HG03558 (cell line): ENCODE data around the gene ACTL6B.

ENCODE experiments used
- ATAC-seq: cut with Tn5 transposase; IDR thresholded peaks from one replicate; pipeline ENCODE4 v1.9.1; 2021; ENCODE audit warnings: moderate number of reproducible peaks; ENCODE audit not compliant: unreplicated experiment; ENCODE audit errors: extremely low read depth

Gene ACTL6B

GRCh38 chr7:100684534-100685042 is 28.3 kb upstream of the ACTL6B start:
- no peak for ATAC-seq

DNA sequence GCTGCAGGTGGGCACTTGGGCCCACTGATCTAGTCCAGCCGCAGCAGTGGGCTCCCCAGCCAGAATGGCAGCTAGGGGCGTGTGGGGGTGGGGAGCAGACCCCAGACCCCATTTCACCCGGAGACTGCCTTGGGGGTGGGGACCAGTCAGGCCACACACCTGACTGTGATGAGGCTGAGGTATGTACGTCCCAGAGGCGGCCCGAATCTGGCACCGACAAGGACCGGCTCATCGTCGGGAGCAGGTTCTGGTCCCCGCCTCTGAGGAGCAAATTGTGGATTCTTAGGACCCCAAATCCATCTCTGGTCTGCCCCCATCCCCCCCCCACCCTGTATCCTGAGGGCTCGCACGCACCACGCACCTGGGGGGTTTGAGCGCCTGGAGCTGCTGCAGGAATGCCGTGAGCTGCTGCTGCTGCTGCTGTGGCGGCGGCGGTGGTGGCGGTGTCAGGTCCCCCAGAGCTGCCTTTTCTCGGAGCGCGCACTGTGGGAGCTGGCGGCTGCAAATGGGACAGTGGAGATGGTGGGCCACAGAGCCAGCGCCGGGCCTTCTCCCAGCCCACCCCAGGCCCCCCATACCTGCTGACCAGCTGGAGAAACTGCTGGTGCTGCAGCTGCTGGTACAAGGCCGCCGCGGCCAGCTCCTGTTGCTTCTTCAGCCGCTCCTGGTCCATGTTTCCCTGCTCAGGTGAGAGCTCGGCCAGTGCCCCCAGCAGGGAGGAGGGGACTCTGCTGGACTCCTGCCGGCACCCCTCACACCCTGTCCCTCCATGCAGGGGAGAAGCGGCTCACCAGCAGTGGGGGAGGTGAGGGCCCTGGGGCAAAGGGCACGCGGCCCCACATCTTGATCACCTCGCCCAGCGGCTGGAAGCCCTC is 27.6 kb upstream of the ACTL6B start:
- ATAC-seq: no peak

DNA sequence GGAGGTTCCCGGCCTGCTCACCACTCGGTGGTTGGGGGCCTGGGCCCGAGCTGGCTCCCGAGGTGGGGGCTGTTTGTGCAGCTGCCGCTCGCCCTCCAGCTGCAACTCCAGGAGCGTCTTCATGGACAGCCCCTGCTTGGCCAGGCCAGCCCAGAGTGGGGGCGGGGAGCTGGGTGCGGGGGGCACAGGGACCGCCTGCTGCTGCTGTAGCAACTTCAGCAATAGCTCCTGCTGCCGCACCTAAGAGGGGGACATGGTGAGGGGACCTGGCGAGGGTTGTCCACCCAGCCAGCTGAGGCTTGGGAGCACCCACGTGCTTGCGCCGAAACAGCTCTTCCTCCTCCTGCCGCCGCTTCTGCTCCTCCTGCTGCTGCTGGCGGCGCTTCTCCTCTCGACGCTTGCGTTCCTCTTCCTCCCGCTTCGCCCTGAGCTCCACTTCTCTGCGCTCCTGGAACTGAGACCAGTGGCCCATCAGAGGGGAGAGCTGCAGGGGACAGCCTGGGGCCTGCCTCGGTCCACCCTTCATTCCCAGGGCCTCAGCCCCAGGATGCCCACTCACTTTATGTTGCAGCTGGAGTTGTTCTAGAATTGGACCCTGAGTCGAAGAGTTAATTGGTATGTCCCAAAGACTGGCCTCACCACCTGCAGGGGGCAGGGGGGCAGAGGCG is 26.9 kb upstream of the ACTL6B start:
- ATAC-seq: no peak

DNA sequence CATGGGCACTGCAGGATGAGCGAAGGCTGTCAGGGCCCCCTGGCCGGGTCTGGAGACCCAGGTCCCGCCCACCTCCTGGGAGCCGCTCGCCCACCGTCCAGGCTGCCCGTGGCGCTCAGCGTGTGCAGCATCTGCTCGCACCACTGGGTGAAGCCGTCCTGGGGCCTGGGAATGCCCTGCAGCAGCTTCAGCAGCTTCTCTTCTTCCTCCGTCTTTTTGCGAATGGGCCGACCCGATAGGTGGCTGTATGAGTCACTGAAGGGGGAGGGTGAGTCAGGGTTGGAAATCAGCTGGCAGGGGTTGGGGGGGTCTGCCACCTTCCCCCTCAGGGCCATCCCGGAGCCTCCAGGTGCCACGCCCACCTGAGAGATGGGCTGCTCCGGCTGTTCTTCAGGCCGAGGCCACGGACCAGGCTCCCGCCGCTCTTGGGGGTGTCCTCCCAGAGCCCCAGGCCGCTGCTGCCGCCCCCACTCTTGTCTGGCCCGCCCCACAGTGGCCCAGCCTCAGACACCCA is 26.0 kb upstream of the ACTL6B start:
- ATAC-seq: no peak

DNA sequence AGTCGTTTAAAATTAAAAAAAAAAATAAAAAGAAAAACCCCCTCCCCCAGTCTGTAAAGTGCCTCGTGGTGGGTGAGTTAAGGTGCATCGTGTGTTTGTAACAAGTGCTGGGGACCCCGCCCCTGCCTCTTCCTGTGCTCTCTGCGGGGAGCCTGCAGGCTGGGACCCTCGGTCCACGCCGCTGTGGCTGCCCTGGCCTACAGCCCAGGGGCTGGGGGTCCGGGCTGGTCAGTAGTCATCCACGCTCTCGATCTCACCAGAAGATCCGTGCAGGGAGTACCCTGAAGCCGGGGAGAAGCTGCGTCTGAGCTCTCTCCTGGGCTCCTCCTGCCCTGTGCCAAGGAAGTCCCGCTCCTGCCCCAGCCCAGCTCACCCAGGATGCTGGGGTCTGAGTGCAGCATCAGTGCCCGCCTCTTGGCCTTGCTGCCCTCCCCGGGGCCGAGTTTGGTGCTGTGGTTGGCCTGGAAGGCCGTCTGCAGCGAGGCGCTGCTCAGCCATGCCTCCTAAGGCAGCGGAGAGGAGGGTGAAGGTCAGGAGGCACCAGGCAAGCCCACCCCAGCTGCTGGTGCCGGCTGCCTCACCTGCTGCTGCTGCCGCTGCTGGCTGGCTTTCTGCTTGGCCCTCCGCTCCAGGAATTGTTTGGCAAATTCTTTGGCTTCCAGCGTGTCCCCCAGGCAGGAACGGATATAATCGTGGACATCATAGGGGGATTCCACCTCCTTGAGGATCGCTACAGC is 25.4 kb upstream of the ACTL6B start:
- no peak for ATAC-seq

GRCh38 chr7:100680576-100681271 is 24.5 kb upstream of the ACTL6B start:
- no peak for ATAC-seq

GRCh38 chr7:100679927-100680575 is 23.8 kb upstream of the ACTL6B start:
- no peak for ATAC-seq

DNA sequence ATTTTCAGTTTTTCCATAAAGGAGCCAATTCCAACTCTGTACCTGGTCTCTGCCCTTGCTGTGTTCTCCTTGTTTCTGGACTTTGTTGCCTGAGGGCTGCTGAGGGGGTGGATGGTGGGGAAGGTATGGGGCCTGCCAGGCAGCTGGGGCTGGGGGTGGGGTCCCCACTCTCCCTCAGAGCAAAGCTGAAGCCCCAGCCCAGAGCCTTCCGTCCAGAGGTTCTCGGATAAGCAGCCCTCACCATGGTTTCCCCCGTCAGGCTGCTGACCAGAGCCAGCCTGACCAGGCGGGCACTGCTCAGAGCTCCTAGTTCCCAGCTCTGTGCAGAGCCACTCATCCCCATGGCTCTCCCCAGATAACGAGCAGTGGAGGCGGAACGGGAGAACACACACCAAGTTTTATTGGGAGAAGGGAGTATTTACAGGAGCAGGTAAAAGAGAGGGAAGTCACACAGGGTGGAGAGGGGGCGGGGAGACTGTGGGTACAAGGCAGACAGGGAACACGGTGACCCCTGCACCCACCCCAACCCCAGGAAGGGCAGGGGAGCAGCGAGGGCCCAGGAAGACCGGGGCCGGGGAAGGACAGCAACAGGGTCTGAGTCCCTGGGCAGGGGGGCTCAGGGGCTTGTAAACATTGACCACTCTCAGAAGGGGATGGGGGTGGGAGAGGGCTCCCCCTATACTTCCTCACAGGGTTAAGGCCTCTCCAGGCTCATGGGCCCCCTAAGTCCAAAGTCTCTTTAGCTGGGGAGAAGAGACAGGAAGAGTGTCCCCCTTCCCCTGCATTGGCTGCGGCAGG is 23.1 kb upstream of the ACTL6B start:
- no peak for ATAC-seq

GRCh38 chr7:100678291-100678984 is 22.2 kb upstream of the ACTL6B start:
- no peak for ATAC-seq

- no peak for ATAC-seq
Measured at GRCh38 chr7:100677308-100678267, 21.3 kb upstream of the ACTL6B start.

DNA sequence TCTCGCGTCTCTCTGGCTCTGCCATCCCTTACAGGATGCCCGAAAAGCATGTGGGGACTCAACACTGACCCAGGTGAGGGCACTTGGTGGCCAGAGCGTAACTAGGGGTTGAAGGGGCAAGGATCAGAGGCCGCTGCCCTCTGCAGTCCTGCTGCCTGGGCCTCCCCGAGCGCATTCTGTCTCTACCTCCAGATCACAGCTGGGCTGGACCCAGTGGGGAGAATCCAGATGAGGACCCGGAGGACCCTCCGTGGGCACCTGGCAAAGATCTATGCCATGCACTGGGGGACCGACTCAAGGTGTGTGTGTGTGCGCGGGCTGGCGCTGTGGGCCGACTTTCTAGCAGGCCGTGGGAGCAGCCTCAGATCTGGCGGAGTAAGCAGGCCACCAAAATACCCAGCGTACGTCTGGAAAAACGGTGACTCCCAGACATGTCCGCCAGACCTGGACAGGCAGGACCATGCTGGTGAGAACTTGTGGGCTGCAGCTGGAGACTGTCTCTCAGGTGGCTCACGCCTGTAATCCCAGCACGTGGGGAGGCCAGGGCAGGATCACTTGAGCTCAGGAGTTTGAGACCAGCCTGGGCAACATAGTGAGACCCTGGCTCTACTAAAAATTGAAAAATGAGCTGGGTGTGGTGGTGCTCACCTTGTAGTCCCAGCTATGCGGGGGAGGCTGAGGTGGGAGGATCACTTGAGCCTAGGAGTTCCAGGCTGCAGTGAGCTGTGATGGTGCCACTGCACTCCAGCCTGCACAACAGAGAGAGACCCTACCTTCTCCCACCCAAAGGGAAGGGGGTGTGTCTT is 20.5 kb upstream of the ACTL6B start:
- ATAC-seq: no peak

- no peak for ATAC-seq
Measured at GRCh38 chr7:100675581-100676350, 19.5 kb upstream of the ACTL6B start.

DNA sequence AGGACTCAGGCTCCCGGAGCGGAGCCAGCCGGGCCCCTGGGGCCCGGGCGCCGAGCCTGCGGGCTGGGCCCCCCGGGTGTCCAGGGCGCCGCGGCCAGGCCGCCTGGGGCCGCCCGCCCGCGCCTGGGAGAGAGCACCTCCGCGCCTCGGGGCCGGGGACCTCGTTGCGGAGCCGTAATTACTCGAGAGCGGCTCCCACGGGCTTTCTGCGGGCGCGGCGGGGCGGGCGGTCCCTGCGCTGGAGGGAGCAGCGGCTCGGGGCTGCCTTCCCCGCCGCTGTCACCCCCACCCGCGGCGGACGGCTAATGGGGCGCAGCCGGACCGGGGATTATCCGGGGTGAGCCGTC is 18.8 kb upstream of the ACTL6B start:
- ATAC-seq: no peak

GRCh38 chr7:100674411-100675104 is 18.3 kb upstream of the ACTL6B start:
- no peak for ATAC-seq

DNA sequence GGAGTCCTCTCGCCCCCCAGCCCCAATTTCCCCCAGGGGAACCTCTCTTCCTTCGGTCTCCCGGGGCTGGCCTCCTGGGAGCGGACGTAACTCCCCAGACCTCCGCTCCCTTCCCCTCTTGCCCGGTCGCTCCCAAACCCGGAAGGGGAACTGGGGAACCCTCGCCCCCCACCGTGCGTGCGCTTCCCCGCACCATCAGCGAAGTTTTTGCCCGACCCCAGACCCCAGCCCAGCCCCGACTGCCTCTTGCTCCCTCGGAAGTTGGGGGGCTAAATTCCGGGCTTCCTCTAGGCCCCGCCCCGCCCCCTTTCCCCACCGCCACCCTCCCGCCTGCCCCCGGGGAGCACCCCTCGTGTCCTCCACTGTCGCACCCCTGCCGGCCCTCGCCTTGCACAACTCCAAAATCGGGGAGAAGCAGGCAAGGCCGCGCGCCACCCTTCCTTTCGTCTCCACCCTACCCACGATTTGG is 17.7 kb upstream of the ACTL6B start:
- no peak for ATAC-seq
